GM18505 (cell line): ENCODE results near the gene DPY30.

Experiments used
- ATAC-seq: cut with Tn5 transposase; IDR thresholded peaks from one replicate; pipeline ENCODE4 v1.9.1; 2021; ENCODE audit not compliant: unreplicated experiment
- POLR2A ChIP-seq: IDR thresholded peaks from 4 replicates; pipeline ENCODE4 v1.6.1; 2011; ENCODE audit warnings: borderline replicate concordance; ENCODE audit not compliant: insufficient read depth, insufficient read length; ENCODE audit errors: extremely low read depth

The DPY30 gene

DNA sequence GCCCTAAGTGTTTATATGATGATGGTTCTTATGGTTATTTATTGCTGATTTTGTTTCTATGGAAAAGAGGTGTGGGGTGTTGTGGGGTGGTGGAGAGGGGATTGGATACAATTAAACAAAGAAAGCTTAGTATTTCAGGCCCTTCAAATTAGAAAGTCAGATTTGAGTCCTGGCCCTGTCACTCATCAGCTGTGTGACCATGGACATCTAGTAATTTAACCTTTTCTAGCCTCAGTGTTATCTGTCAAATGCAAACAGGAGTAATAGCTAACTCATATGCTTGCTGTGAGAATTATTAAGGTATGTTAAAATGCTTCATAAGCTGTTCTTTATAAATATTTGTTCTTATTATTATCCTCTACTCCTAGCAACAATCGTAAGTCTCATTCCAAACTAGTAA is 26.7 kb downstream of the DPY30 start:
- no peak for TF ChIP-seq POLR2A
- no peak for ATAC-seq

DNA sequence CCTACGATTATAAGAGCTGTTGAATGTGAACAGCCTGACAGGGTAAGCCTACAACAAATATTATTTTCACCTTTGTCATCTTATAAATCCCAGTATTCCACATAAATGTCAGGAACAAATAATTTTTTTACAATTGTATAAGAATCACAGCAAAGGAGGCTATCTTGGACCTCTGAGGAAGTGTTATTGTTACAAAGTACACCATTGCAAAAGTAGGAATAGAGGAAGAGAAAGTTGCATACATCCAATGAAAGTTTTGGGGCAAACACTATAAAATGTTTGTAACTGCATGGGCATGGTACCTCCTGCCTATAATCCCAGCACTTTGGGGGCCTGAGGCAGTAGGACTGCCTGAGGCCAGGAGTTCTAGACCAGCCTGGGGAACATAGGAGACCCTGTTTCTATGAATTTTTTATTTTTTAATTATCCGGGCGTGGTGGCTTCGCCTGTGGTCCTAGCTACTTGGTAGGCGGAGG is 28.1 kb downstream of the DPY30 start:
- no peak for TF ChIP-seq POLR2A

DNA sequence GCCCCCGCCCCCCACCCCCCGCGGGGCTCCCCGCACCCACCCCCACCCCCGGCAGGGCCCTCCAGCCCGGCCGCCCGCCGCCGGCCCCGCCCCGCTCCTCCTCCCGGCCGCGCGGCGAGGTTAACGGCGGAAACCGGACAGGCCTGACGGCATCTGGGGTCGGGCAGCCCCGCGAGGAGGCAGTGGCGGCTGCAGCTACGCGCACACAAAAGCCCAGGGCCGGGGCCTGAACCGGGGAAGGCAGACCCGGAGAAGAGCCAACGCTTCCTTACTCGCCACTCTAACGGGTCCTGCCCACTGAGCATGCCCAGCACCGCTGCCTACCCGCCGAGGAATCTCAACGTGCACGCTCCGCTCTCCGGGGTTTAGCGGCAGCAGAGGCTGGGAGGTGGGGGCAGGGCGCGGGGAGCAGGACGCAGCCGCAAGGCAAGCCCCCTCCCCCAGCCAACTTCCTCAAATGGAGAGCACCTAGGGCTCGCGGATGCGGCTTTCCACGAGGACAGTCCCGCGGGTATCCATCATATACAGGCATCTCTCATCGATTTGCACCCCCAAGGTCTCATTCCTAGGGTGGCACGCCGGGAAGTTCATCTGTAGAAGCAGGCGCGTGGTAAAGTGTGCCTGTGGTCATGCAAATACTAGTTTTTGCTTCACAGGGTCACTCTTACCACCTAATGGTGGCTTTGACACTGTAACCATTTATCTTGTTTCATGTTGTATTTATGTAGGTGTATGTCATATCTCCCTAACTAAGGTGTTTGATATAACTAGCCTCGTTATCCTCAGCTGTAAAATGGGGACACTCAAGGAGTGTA is 28.7 kb downstream of the DPY30 start, which contains the start of gene MEMO1:
TSS of gene MEMO1 (minus strand) at position 339 of the 815 bp plus-strand sequence. CDS start 761 bp downstream, outside the sequence.
- ATAC-seq: peak; percentile 62
- peak; percentile 97 for TF ChIP-seq POLR2A

More for the DNA sequence above, 28.1 kb downstream of the DPY30 start:
- ATAC-seq: no peak

DNA sequence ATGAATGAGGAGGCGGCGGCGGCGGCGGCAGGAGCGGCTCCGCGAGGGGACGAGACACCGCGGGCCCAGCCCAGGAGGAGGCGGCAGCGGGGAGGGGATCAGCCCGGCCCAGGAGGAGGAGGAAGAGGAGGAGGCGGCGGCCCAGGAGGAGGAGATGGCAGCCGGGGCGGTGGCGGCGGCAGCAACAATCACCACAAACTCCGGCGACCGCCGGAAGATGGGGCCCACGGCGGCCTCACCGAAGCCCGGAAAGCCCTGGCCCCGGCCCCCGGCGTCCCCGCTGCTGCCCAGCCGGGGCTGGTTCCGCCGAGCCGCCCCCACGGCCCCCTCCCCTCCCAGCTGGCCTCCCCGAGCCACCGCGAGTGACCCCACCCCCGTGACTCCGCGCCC is 29.3 kb downstream of the DPY30 start:
- peak; percentile 48 for ATAC-seq

DNA sequence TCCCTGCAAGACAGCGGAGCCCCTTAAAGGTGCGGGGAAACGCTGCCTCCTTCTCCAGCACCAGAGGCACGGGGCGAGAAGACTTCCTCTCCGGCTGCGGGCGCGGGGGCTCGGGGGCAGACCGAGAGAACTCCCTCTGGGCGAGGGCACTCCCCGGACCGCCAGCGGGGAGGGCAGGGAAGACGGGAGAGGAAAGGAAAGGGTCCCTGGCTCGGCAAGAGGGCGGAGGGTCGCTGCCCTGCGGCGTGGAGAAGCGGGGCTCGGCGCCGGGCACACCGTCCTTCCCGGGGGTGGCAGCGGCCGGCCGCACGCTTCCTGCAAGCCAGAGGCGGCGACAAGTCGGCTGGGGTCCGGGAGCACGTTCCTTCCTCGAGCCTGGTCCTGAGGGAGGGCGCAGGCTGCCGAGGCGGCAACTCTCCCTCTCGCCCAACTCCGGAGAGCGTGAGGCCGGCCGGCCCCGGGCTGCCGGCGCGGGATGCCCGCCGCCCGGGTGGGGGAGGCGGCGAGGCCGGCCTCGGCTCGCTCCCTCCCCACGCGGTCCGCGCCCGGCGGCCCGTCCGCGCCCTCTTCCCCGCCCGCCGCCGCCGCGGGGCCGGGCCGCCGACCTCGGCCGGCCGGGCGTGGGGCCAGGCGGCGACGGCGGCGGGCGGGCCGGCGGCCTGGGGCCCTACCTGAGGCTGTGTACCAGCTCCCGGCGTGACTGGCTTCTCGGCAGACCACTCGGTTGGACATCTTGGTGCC is 29.9 kb downstream of the DPY30 start:
- ATAC-seq: peak; percentile 20
- TF ChIP-seq POLR2A: peak; percentile 38

DNA sequence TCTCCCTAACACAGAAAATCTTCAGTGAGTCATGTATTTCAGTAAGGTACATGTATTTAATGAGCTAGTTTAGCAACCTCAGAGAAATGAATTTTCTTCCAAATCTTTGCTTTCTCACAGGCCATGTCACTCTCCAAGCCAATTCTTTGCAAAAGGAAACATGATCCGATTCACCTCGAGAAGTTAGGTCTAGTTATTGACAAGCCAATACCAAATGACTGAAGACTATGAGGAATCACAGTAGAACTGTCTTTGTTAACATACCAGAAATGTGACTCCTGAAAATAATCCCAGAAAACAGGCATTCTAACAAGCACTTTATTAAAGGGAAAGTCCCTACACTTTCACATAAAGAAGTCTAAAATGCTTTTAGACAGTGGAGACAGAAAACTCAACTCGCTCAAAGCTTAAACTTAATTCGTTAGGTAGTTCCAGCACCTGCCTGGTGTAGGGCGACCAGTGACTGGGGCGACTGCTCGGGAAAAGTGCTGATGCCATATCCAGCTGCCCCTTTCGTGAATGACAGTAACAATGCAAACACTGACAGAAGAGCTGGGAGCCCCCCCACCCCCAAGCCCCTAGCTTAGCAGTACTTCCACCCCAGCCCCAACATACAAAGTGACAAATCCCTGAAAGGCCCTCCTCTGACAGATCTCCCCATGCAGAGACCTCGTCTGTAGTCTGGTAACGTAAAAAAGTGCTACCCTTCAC is 30.6 kb downstream of the DPY30 start:
- no peak for TF ChIP-seq POLR2A
- ATAC-seq: no peak

DNA sequence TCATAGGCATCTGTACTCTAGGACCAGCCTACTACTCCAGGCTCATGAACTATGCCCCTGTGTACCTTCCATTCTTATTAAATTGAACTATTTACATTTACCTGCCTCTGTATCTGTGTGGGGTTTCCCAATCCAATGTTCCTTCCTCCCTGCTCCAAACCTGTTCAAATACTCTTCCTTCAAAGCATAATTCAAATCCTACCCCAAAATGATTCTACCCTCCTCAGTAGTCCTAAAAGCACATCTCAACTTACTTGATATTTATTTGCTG is 32.5 kb downstream of the DPY30 start:
- no peak for TF ChIP-seq POLR2A
- ATAC-seq: no peak

DNA sequence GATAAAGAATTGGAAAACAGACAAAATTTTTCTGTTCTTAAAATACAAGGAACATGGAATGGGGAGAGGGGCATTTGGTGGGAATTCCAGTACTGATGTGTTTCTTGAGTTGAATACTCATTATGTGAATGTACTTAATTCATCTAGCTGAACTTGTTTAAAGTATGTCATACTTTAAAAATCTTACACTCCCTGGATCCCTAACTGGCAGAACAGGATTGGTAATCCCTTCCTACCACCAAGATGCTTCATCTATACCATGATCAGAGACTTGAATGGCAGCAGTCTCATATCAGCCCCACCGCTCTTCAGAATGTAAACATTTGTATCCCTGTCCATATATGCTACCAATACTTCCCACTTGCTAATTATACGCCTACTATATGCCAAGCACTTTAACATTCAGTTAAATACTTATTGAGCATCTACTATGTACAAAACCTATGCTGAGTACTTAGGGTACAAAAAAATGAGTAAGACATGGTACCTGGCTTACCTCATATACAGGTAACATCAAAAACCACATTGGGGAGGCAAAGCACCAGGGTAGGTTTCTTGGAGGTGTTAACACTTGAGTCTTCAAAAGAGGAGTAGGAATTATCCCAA is 34.1 kb downstream of the DPY30 start:
- no peak for ATAC-seq
- TF ChIP-seq POLR2A: no peak

DNA sequence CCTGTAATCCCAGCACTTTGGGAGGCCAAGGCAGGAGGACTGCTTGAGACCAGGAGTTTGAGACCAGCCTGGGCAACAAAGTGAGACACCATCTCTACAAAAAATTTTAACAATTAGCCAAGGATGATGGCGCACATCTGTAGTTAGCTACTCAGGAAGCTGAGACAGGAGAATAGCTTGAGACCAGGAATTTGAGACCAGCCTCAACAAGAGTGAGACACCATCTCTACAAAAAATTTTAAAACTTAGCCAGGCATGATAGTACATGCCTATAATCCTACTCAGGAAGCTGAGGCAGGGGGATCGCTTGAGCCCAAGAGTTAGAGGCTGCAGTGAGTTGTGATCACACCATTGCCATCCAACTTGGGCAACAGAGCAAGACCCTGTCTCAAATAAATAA is 35.8 kb downstream of the DPY30 start:
- TF ChIP-seq POLR2A: no peak
- ATAC-seq: no peak

DNA sequence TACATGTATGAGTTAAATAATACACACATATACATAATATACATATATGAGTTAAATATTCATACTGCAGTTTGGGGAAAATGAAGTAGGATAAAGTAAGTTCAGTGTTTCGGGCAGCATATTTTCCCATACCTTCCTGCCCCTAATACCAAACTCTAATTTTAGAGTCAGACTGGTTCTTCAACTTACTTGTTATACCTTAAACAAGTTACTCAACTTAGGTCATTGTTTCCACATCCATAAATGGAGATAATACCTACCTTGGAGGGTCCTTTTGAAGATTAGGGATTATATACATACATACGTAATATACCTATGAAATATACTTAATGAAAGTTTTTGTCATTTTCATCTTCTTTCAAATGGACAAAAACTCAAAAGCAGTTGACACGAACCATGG is 37.2 kb downstream of the DPY30 start:
- TF ChIP-seq POLR2A: no peak
- no peak for ATAC-seq

DNA sequence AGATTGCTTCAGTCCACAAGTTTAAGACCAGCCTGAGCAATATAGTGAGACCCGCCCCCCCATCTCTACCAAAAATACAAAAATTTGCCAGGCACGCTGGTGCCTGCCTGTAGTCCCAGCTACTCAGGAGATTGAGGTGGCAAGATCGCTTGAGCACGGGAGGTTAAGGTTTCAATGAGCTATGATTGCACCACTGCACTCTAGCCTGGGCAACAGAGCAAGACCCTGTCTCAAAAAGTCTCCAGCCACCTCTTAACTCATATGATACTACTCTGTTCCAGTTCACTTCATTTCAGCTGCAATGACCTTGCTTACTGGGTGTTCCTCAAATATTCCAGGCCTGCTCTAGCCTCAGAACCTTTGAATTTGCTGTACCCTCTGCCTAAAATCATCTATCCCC is 40.2 kb downstream of the DPY30 start:
- no peak for ATAC-seq
- TF ChIP-seq POLR2A: no peak

DNA sequence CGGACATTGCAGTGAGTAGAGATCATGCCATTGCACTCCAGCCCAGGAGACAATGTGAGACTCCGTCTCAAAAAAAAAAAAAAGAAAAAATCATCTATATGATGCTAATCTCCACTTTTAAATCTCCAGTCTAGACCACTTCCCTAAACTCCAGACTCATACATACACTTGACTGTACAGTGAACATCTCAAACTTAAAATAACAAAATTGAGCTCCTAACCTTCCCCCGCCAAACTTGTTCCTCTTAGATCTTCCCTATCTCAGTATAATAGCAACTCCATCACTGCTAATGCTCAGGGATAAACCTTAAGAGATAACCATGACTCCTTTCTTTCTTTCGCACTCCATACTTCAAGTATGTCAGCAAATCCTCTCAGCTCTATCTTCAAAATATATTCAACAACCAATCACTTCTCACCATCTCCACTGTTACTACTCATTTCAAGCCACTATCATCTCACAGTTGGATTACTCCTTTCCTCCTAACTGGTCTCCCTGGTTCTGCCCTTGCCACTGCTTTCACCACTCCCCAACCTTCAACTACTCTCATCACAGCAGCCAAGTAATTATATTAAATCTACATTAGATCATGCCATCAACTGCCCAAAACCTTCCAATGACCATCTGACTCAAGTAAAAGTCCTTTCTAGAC is 40.7 kb downstream of the DPY30 start:
- TF ChIP-seq POLR2A: no peak
- ATAC-seq: no peak

DNA sequence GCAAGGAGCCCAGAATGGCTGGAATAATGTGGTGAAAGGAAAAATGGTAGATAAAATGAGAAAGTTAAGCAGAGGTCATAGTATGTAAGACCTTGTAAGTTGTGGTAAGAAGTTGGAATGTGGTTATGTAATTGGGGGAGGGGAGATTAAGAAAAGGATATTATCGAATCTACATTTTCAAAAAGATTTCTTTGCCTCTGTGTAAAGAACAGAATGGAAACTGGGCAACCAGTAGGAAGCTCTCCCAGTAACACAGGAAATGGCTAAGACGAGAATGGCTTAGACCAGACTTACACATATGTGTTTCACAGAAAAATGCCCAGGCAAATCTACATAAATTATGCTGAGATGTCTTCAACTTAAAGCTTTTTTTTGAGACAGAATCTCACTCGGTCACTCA is 42.0 kb downstream of the DPY30 start:
- no peak for ATAC-seq
- no peak for TF ChIP-seq POLR2A
